Tibial nerve (tissue), 4 donors: ENCODE results near the gene TIMELESS.

Source experiments
- EP300 ChIP-seq, 2 donors: sonication (generic); formaldehyde crosslinking; IDR thresholded peaks; one replicate each; pipeline ENCODE4 v1.6.1; 2017; ENCODE audit warnings: antibody characterized with exemption in 2 of 2, mild to moderate bottlenecking in 1 of 2
- TF ChIP-seq, protein P1 (sequence below), 5 experiments: fragments of 200-600 bp in 3 of 5; fragments of 450-650 bp in 2 of 5; sonication (generic) in 3 of 5; IDR thresholded peaks; one replicate each; pipeline ENCODE4 v1.5.1; 2016 to 2019; ENCODE audit warnings: antibody characterized with exemption in 5 of 5, mild to moderate bottlenecking in 3 of 5, moderate library complexity in 2 of 5

DNA sequence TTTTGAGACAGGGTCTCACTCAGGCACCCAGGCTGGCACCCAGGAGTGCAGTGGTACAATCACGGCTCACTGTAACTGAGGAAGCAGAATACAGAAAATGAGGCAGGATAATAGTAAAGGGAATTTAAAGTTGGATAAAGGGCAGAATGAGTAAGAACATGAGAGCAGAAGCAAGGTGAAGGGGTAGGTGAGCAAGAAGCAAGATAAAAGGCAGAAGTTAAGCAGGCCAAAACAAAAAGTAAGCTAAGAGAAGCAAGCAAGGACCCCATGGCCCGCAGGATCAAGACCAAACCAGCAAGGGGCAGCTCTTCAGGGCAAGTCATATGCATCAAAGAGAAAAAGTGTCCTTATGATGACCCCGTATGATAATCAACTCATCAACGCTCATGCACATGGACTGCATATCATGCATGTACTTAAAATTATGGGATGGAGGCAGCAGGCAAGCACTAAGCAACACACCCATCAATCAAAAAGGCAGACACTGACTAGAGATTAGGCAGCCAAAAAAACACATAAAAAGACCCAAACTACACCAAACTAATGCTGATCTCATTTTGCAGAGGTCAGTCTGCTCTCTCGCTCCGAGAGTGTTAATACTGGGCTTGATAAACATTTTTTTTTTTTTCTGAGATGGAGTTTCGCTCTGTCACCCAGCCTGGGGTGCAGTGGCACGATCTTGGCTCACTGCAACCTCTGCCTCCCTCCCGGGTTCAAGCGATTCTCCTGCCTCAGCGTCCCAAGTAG lies 11.6 kb downstream of the TIMELESS start:
- TF ChIP-seq, protein P1, sequence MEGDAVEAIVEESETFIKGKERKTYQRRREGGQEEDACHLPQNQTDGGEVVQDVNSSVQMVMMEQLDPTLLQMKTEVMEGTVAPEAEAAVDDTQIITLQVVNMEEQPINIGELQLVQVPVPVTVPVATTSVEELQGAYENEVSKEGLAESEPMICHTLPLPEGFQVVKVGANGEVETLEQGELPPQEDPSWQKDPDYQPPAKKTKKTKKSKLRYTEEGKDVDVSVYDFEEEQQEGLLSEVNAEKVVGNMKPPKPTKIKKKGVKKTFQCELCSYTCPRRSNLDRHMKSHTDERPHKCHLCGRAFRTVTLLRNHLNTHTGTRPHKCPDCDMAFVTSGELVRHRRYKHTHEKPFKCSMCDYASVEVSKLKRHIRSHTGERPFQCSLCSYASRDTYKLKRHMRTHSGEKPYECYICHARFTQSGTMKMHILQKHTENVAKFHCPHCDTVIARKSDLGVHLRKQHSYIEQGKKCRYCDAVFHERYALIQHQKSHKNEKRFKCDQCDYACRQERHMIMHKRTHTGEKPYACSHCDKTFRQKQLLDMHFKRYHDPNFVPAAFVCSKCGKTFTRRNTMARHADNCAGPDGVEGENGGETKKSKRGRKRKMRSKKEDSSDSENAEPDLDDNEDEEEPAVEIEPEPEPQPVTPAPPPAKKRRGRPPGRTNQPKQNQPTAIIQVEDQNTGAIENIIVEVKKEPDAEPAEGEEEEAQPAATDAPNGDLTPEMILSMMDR (IDR thresholded peaks at IDR 0.05) = no peak
- TF ChIP-seq EP300 (IDR thresholded peaks at IDR 0.05) = no peak
